Left forelimb (tissue), 1 donor: ENCODE results near the gene FRYL.

Experiments used
- DNase-seq: peaks from one replicate; pipeline ENCODE4 v3.0.0-alpha.2; 2018; ENCODE audit warnings: low spot score

The FRYL gene

DNA sequence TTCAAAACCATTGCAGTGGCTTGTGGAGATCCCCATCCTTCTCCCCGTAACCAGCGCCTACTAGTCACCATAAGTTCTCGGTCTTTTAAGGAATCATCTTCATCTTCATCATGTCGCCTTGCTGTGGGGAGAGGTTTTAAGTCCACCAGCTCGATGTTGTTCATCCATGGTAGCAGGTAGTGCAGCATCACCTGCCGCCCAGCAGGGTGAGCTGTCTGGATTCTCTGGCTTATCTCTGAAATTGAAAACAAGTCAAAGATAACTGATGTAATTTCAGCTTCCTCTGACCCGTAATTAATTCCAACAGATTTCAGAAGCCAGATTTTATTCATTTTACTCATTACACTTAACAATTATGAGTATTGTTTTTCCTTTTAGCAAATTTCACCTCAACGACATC lies 222.6 kb downstream of the FRYL start:
- no peak for DNase-seq

GRCh38 chr4:48556268-48556667 lies 223.8 kb downstream of the FRYL start:
- no peak for DNase-seq

DNA sequence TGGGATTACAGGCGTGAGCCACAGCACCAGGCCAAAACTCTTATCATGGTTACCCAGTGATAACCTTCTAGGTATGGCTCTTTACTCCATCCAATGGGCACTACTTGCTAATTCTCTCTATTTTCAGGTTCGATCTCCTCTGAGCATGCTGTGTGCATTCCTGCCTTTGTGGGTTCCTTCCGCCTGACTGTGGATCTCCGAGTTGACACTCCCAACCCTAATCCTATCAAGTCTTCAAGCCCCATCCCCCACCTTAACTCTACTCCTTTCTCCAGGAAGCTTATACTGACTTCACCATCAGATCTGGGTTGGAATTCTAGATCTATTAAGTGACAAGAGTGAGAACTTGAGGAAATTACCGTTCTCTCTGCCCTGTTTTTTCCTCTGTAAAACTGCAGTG lies 225.5 kb downstream of the FRYL start:
- no peak for DNase-seq

GRCh38 chr4:48553720-48554119 lies 226.4 kb downstream of the FRYL start:
- DNase-seq = no peak

- DNase-seq = no peak
Observed at GRCh38 chr4:48546336-48546735, 233.7 kb downstream of the FRYL start.

DNA sequence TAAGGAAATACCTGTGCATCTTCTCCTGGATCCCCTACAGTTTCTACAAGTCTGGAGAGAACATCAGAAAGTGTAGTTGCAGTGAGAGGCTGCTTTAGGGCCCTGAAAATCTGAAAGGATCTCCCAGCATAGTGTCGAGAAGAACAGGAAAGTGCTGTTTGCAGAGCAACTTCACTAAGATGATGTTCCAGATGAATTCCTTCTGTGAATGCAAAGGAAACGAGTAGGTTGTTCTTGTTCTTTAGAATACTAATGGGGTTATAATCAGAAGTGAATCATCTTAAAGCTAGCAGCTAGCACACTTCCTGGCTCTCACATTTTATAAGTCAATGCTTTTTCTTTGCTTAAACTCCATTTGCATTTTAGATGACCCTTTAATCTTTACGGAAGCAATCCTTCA lies 236.3 kb downstream of the FRYL start:
- DNase-seq = no peak

DNA sequence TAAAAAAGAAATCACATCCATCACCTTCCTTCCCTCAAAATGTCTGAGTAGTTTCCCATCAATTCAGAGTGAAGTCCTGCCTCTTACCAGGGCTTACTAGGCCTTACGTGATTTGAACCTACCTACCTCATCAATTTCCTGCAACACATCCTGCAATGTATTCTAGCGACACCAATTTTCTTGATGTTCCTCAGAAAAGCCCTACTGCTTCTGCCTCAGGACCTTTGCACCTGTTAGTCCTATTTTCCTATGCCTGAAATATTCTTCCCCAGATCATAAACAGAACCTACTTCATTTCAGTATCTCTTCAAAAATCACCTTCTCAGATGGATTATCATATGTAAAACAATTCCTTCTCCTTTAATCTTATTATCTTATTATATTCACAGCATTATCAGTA lies 237.2 kb downstream of the FRYL start:
- DNase-seq = no peak

DNA sequence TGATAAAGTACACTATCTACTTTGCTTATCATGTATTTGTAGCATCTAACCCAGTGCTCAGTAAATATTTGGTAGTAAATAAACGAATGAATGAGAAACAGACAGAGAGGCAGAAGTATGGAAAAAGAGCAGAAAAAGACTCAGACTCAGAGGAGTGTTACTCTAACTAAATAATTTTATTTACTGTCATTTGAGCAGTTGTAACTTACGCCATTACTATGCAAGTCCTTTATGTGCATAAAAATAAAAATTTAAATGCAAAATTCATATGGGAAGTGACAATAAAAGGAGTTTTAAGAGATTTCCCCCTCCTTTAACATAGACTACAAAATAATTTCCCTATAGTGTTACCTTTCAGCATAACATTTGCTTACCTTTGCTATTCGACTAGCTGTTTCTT lies 240.5 kb downstream of the FRYL start:
- DNase-seq = no peak

DNA sequence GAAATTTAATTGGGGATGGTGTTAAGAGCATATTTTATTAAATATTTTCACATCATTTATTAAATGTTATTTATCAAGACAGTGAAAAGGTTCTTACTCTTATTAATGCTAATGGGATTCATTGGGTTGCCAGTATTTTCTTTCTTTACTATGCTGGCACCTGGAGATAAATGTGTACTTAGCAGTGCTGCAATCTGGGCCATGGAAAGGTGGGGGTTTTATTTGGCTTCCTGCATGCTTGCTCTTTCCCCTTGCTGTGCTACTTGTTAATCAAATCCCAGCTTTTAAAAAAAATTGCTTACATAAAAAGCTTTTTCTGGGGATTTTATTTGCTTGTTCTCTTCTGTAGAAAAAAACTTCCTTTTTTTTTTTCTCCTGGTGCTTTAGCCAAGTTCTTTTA lies 241.7 kb downstream of the FRYL start:
- DNase-seq = no peak

- DNase-seq = no peak
Observed at GRCh38 chr4:48526406-48526805, 253.7 kb downstream of the FRYL start.

GRCh38 chr4:48518143-48518542 lies 261.9 kb downstream of the FRYL start:
- DNase-seq = no peak

GRCh38 chr4:48509543-48509942 lies 270.5 kb downstream of the FRYL start:
- no peak for DNase-seq

DNA sequence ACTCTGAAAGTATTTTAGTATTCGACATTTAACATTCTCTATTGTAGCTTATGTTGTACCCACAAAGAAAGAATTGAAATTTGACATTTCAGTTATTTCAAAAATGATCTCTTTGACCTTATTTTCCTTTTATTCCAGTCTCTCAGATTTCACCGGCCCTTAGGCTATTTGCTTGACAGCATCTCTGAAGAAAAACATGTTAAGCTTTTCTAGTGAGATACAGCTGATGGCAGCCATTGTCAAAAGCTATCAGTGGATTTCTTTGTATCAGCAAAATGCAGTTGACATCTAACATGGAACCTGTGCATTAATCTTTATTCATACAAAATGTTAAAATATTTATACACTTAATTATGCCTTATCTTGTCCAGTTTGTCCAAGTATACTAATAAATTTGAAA lies 273.4 kb downstream of the FRYL start:
- no peak for DNase-seq

- DNase-seq = no peak
Observed at GRCh38 chr4:48504352-48504751, 275.7 kb downstream of the FRYL start.

- DNase-seq = no peak
Observed at GRCh38 chr4:48504026-48504330, 276.1 kb downstream of the FRYL start.

DNA sequence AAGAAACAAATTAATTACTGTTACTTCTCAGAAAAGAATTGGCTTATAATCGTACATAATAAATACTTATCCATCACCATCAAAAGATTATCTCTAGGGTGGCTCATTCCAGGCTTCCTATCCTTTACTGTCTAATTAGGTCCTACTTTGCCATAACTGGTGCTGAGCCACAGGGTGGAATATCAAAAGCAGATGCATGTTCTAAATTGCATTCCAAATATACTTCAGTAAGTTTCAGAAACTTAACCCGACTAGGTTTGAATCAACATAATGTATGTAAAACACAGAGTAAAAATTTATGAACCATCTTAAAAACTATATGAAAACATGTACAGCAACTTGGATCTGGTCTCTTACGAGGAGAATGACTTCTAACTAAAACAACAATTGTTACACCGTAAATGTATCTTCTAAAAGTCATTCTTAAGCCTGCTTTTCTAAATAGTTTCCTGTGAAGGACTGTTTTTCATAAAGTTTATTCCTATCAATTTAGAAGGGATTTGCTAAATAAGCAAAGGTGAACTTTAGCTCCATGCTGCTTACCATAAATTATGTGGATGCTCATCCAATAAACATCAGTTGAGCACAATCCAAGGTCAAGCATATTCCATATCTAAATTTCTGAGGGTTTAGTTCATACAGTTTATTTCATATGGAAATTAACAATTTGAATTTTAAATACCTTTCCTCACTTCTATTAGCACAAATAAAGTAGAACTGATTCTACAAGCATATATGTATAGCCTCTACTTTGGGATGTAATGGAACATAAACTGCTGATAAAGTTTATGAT lies 276.6 kb downstream of the FRYL start:
- no peak for DNase-seq

GRCh38 chr4:48499551-48500066 lies 280.5 kb downstream of the FRYL start:
- DNase-seq = no peak

DNA sequence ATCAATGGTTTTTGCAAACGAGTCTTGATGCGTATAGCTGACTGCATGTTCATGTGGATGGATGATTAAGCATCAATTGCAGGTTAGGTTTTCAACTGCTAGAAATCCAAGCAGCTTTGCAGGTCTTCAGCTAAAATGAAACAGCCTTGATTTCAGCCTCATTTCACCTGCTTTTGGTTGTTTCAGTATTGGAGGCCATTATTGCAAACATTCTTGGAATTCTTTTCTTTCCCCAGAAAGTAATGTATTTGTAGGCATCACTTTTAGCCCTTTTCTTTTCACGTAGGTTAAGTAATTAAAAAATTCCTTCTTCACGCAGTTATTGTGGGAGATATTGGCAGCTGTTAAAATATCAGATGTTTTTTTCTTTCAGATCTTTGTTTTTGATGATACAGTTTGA lies 281.2 kb downstream of the FRYL start:
- no peak for DNase-seq

- no peak for DNase-seq
Observed at GRCh38 chr4:48495941-48496340, 284.1 kb downstream of the FRYL start.

DNA sequence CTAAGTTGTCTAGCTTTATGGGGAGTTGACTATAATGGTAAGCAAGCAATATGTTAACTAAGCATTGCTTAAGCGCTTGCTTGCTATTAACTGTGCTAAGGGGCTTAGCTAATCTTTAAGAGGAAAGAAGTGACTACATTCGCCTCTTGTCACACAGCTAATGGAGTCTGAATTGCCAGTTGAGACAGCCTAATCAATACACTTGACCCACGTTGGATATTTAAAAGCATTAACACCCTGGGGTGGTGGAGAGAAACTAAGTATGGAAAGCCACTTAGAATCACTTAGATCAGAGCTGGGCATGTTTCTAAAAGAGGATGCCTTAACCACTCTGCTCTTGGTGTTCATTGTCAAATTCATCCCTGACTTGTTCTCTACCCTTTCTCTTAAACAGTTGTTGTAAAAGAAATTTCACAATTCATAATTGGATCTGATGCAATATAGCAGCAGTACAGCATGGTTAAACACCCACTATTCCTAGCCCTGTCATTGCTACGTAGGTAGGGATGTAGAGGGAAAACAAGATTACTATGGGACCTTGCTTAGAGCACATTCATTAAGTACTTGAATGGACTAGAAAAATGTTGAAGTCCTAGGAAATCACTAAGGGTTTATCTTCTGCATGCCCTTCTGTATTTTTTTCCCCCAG lies 286.5 kb downstream of the FRYL start:
- DNase-seq = no peak

GRCh38 chr4:48491514-48492176 lies 288.4 kb downstream of the FRYL start:
- DNase-seq = no peak

- no peak for DNase-seq
Observed at GRCh38 chr4:48490680-48491513, 289.2 kb downstream of the FRYL start.
